ENCODE results near the gene ATP6V0A1. TPM values are rescaled to one million over a fixed set of nuclear protein-coding genes. Genes with fewer than 3 reads are reported as not detected.
A peak's percentile ranks its signal among the peaks of the same experiment; 100 is the strongest.

ATP6V0A1 gene
- total RNA-seq, 1 donor from 2014 or later = 78.6 TPM

- H3K27me3 ChIP-seq (ENCODE audit: insufficient read depth, low read length) = no peaks in the 10 kb centered on the region
- no peak overlapping the region for H2AFZ ChIP-seq (ENCODE audit: low read depth, low read length)
- DNase-seq (ENCODE audit: low read depth) (no peak), FAIRE-seq (no peak)
- Mint-ChIP-seq H3K4me1 (ENCODE audit: low read depth, unreplicated experiment) (peaks cover 50% of the 10 kb centered on the region), H3K4me3 (ENCODE audit: unreplicated experiment) (peak overlapping the region; percentile 43), H3K36me3 (ENCODE audit: low read depth, unreplicated experiment) (peaks cover 8% of the 10 kb centered on the region), H3K27ac (ENCODE audit: unreplicated experiment) (peak overlapping the region; percentile 47), H3K27me3 (ENCODE audit: low read depth, unreplicated experiment) (no peaks in the 10 kb centered on the region), H3K9me3 (ENCODE audit: unreplicated experiment) (no peaks in the 10 kb centered on the region)
- H3K36me3 ChIP-seq (ENCODE audit: insufficient read depth, low read length) = peaks cover 10% of the 10 kb centered on the region
- H3K27ac ChIP-seq (ENCODE audit: low read depth, low read length) = peak overlapping the region; percentile 47
- peak overlapping the region; percentile 1 for H3K9ac ChIP-seq (ENCODE audit: low read length)
- H3K4me3 ChIP-seq (ENCODE audit: insufficient read depth, low read depth, low read length) = no peak overlapping the region
- H3K4me1 ChIP-seq (ENCODE audit: insufficient read depth, low read length) = peaks cover 59% of the 10 kb centered on the region
- peak overlapping the region; percentile 53 for H3K4me2 ChIP-seq (ENCODE audit: low read length)
- H3K79me2 ChIP-seq (ENCODE audit: insufficient read depth, low read length) = peaks cover 98% of the 10 kb centered on the region
- no peaks in the 10 kb centered on the region for H3K9me3 ChIP-seq (ENCODE audit: insufficient read depth, low read depth, low read length)
- H4K20me1 ChIP-seq (ENCODE audit: insufficient read depth, low read length) = peaks cover 96% of the 10 kb centered on the region
- no peak for TF ChIP-seq EZH2 (IDR thresholded peaks at IDR 0.05; ENCODE audit: insufficient read depth, low read length)
- TF ChIP-seq CTCF (IDR thresholded peaks at IDR 0.05; ENCODE audit: insufficient read depth, low read depth, low read length) = no peak
Measured at GRCh38 chr17:42410319-42410685, 48.4 kb upstream of the ATP6V0A1 start.

GRCh38 chr17:42411361-42411760 is 47.3 kb upstream of the ATP6V0A1 start:
- Mint-ChIP-seq H3K4me3 (ENCODE audit: unreplicated experiment) (no peak overlapping the region), H3K9me3 (ENCODE audit: unreplicated experiment) (no peaks in the 10 kb centered on the region), H3K27me3 (ENCODE audit: low read depth, unreplicated experiment) (no peaks in the 10 kb centered on the region), H3K4me1 (ENCODE audit: low read depth, unreplicated experiment) (peaks cover 54% of the 10 kb centered on the region), H3K36me3 (ENCODE audit: low read depth, unreplicated experiment) (peaks cover 10% of the 10 kb centered on the region), H3K27ac (ENCODE audit: unreplicated experiment) (no peak overlapping the region)
- Histone ChIP-seq H3K9me3 (ENCODE audit: insufficient read depth, low read depth, low read length) (no peaks in the 10 kb centered on the region), H3K36me3 (ENCODE audit: insufficient read depth, low read length) (peaks cover 10% of the 10 kb centered on the region), H3K4me1 (ENCODE audit: insufficient read depth, low read length) (peaks cover 63% of the 10 kb centered on the region), H3K27ac (ENCODE audit: low read depth, low read length) (no peak overlapping the region), H3K4me3 (ENCODE audit: insufficient read depth, low read depth, low read length) (no peak overlapping the region), H4K20me1 (ENCODE audit: insufficient read depth, low read length) (peaks cover 97% of the 10 kb centered on the region), H3K4me2 (ENCODE audit: low read length) (no peak overlapping the region), H2AFZ (ENCODE audit: low read depth, low read length) (no peak overlapping the region), H3K9ac (ENCODE audit: low read length) (no peak overlapping the region), H3K27me3 (ENCODE audit: insufficient read depth, low read length) (no peaks in the 10 kb centered on the region), H3K79me2 (ENCODE audit: insufficient read depth, low read length) (peaks cover 98% of the 10 kb centered on the region)
- FAIRE-seq (no peak), DNase-seq (ENCODE audit: low read depth) (no peak)
- no peak for TF ChIP-seq EZH2 (IDR thresholded peaks at IDR 0.05; ENCODE audit: insufficient read depth, low read length)
- no peak for TF ChIP-seq CTCF (IDR thresholded peaks at IDR 0.05; ENCODE audit: insufficient read depth, low read depth, low read length)

GRCh38 chr17:42411905-42412679 is 46.6 kb upstream of the ATP6V0A1 start:
- Histone ChIP-seq H4K20me1 (ENCODE audit: insufficient read depth, low read length) (peaks cover 97% of the 10 kb centered on the region), H3K36me3 (ENCODE audit: insufficient read depth, low read length) (peaks cover 13% of the 10 kb centered on the region), H3K9me3 (ENCODE audit: insufficient read depth, low read depth, low read length) (no peaks in the 10 kb centered on the region), H3K4me1 (ENCODE audit: insufficient read depth, low read length) (peaks cover 62% of the 10 kb centered on the region), H3K27ac (ENCODE audit: low read depth, low read length) (no peak overlapping the region), H3K79me2 (ENCODE audit: insufficient read depth, low read length) (peaks cover 98% of the 10 kb centered on the region), H3K4me3 (ENCODE audit: insufficient read depth, low read depth, low read length) (no peak overlapping the region), H3K27me3 (ENCODE audit: insufficient read depth, low read length) (no peaks in the 10 kb centered on the region), H3K9ac (ENCODE audit: low read length) (no peak overlapping the region), H3K4me2 (ENCODE audit: low read length) (no peak overlapping the region), H2AFZ (ENCODE audit: low read depth, low read length) (no peak overlapping the region)
- Mint-ChIP-seq H3K36me3 (ENCODE audit: low read depth, unreplicated experiment) (peaks cover 10% of the 10 kb centered on the region), H3K27me3 (ENCODE audit: low read depth, unreplicated experiment) (no peaks in the 10 kb centered on the region), H3K27ac (ENCODE audit: unreplicated experiment) (peak overlapping the region; percentile 11), H3K9me3 (ENCODE audit: unreplicated experiment) (no peaks in the 10 kb centered on the region), H3K4me3 (ENCODE audit: unreplicated experiment) (no peak overlapping the region), H3K4me1 (ENCODE audit: low read depth, unreplicated experiment) (peaks cover 47% of the 10 kb centered on the region)
- TF ChIP-seq EZH2 (IDR thresholded peaks at IDR 0.05; ENCODE audit: insufficient read depth, low read length) = no peak
- TF ChIP-seq CTCF (IDR thresholded peaks at IDR 0.05; ENCODE audit: insufficient read depth, low read depth, low read length) = no peak
- DNase-seq (ENCODE audit: low read depth) = no peak
- FAIRE-seq = no peak
